ENCODE results near the gene SUGP2.

SUGP2 gene

GRCh38 chr19:18992696-18993095 lies 40.6 kb downstream of the SUGP2 start:
- DNase-seq (ENCODE audit: low read depth, low spot score) = no peak

- no peak for DNase-seq (ENCODE audit: low read depth, low spot score)
These were observed 41.8 kb downstream of the SUGP2 start for GRCh38 chr19:18991468-18991867.

DNA sequence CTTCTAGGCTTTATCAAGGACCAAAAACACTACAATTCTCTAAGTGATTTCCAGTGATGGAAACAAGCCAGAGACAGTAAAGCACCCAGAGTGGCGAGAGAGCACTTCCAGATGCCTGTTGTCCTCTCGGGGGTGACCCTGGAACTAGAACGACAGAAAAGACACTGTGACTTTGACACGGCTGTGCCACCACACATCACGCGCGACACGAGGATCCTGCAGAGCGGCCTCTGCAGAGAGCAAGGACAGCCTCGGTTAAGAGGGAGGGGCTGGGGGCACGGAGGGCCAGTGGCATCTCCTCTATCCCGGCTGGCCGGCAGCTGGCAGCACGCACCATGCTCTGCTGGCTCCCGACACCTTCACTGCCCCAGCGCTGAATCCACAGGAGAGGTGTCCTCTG lies 42.3 kb downstream of the SUGP2 start:
- no peak for DNase-seq (ENCODE audit: low read depth, low spot score)

DNA sequence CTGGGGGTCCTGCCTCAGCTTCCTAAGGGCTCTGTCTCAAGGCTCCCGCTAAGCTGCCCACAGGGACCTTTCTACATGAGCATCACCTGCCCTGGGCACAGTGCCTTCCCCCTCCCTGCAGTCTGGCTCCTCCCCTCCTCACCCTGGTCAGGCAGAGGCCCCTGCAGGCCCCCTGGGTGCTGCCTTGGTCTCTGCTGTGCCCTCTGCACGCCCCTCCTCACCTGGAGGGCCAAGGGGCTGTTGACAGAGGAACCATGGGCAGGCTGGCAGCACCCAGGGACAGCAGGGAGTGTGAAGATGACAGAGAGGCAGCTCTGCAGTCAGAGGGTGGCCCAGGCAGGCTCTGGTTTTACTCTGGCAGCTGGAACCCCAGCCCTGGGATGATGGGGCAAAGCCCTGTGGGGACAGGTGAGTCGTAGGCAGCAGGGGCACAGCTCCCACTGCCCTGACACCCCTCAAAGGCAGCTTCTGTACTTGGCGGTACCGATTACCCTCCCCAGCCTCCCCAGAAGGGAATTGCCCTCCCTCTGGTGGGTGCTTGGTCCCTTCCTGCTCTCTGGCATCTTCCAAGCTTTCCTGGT lies 43.1 kb downstream of the SUGP2 start:
- DNase-seq (ENCODE audit: low read depth, low spot score) = no peak

- no peak for DNase-seq (ENCODE audit: low read depth, low spot score)
These were observed 44.0 kb downstream of the SUGP2 start for GRCh38 chr19:18989316-18989715.

GRCh38 chr19:18987456-18987855 lies 45.9 kb downstream of the SUGP2 start:
- no peak for DNase-seq (ENCODE audit: low read depth, low spot score)

DNA sequence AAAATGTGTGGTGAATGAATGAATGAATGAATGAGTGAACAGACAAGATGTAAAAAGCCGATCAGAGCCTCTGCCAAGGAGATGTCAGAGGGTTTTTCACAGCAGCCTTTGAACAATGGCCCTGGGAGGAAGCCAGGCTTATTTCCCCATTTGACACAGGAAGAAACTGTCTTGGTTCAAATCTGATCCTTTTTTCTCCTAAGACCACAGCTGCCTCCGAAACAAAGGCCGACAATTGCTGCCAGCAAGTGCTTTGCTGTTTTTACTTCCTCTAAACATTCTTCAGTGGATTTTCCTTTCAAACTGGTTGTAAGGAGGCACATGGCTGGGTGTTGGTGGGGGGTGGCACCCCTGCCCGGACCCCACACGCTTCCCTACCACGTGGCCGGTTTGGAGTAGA lies 48.1 kb downstream of the SUGP2 start:
- DNase-seq (ENCODE audit: low read depth, low spot score) = no peak

DNA sequence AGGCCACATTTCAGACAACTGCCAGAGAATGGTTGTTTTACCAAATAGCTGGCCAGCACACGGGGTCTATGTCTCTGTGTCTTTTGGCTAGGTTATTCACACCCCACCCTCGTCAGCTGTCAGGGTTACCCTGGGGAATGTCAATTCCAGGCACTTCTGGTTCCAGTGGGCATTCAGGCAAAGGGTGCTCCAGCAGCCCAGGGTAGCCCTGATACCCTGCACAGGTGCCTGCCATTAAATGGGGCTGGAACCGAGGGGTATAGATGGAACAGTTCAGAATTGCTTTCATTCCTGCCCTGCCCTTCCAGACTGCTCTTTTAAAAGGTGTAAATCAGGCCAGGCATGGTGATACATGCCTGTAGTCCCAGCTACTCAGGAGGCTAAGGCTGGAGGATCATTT lies 49.1 kb downstream of the SUGP2 start:
- DNase-seq (ENCODE audit: low read depth, low spot score) = no peak

GRCh38 chr19:18982669-18983068 lies 50.6 kb downstream of the SUGP2 start:
- no peak for DNase-seq (ENCODE audit: low read depth, low spot score)

- no peak for DNase-seq (ENCODE audit: low read depth, low spot score)
These were observed 52.8 kb downstream of the SUGP2 start for GRCh38 chr19:18980432-18981020.

DNA sequence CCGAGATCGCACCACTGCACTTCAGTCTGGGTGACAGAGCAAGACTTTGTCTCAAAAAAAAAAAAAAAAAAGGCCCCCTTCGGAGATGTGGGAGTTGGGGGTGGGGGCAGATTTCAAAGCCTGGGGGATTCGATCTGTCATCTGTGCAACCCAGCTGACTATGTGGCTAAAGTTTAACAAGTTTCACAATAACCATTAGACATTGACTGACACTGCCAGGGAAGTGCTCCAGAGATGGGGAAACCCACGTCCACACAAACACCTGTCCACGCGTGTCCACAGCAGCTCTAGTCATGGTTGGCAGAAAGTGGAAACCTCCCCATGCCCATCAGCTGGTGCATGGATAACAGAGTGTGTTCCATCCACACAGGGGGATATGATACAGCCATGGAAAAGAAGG lies 54.7 kb downstream of the SUGP2 start:
- DNase-seq (ENCODE audit: low read depth, low spot score) = no peak

DNA sequence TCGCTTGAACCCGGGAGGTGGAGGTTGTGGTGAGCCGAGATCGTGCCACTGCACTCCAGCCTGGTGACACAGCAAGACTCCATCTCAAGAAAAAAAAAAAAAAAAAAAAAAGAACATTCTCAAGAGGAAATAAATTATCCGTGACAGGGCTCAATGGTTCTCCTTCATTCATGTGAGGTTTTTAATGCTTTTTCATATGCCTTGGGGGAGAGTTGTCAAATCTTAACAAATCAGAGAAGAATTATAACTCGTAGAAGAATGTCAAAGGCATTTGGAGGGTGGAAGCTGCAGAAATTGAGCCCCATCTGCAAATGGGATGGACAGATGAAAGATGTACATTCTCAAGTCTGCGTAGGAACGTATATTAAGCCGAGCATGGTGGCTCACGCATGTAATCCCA lies 57.4 kb downstream of the SUGP2 start:
- no peak for DNase-seq (ENCODE audit: low read depth, low spot score)

GRCh38 chr19:18975011-18975410 lies 58.3 kb downstream of the SUGP2 start:
- no peak for DNase-seq (ENCODE audit: low read depth, low spot score)

DNA sequence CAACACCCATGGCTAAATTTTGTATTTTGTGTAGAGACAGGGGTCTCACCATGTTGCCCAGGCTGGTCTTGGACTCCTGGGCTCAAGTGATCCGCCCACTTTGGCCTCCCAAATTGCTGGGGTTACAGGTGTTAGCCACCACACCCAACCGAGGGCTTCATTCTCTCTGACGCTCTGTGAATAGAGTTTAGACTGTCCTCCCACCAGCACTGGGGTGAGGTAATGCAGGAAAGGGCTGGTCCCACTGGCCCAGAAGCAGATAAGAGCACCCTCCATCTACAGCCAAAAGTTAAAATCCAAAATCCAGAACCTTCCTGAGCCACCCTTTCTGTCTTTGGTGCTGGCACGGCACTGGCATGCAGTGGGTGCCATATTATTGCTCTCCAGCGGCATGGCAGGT lies 60.5 kb downstream of the SUGP2 start:
- no peak for DNase-seq (ENCODE audit: low read depth, low spot score)

DNA sequence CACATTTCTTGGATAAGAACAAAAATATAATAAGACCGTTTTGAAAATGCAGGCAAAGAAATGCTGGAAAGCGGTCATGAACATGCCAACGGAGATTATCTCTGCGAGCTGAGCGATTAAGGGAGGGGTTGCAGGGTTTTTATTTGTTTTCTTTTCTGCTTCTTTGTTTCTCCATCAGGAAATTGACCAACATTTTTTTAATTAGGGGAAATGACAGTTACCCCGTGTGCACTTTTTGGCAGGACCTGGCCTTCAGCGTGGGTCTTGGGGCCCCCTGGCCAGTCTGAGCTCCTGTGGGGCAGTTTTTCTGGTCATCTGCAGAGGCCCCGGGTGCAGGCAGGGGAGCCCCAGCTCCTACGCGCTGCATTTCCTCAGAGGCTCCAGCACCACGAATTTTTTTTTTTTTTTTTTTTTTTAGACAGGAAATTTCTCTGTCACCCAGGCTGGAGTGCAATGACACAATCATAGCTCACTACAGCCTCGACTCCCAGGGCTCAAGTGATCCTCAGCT lies 61.0 kb downstream of the SUGP2 start:
- DNase-seq (ENCODE audit: low read depth, low spot score) = no peak

- no peak for DNase-seq (ENCODE audit: low read depth, low spot score)
These were observed 63.2 kb downstream of the SUGP2 start for GRCh38 chr19:18969931-18970659.

DNA sequence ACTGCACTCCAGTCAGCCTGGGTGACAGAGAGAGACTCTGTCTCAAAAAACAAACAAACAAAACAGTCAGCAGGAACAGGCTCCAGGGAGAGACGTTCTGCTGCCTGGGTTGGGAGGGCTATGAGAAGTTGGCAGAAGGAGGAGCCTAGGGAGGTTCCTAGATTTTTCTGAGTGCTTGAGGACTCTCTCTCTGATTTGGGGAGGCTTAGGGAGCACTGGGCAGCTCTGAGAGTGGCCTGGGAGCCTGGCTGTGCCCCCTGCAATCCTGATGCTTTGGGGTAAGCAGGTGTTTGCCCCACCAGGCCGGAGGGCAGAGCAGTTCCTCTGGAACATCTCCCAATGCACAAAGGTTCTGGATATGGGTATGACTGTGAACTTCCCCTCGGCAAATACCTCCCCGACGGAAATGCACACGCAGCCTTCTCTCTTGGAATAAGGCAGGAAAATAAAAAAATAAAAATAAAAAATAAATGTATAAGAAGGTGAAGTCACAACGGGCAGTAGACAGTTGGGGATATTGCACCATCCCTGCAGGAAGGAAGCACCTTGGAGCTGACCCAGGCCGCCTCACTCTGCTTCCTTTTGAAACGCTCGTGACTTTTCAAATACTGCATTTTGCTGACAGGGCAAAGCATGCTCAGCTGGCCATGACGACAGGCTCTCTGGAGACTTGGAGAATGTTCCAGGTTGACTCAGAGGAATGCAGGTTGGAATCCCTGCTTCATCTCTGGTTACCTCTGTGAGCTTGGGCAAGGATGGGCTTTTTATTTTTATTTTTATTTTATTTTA lies 65.8 kb downstream of the SUGP2 start:
- DNase-seq (ENCODE audit: low read depth, low spot score) = no peak

GRCh38 chr19:18966307-18966706 lies 67.0 kb downstream of the SUGP2 start:
- DNase-seq (ENCODE audit: low read depth, low spot score) = no peak

- no peak for DNase-seq (ENCODE audit: low read depth, low spot score)
These were observed 69.2 kb downstream of the SUGP2 start for GRCh38 chr19:18964121-18964520.

DNA sequence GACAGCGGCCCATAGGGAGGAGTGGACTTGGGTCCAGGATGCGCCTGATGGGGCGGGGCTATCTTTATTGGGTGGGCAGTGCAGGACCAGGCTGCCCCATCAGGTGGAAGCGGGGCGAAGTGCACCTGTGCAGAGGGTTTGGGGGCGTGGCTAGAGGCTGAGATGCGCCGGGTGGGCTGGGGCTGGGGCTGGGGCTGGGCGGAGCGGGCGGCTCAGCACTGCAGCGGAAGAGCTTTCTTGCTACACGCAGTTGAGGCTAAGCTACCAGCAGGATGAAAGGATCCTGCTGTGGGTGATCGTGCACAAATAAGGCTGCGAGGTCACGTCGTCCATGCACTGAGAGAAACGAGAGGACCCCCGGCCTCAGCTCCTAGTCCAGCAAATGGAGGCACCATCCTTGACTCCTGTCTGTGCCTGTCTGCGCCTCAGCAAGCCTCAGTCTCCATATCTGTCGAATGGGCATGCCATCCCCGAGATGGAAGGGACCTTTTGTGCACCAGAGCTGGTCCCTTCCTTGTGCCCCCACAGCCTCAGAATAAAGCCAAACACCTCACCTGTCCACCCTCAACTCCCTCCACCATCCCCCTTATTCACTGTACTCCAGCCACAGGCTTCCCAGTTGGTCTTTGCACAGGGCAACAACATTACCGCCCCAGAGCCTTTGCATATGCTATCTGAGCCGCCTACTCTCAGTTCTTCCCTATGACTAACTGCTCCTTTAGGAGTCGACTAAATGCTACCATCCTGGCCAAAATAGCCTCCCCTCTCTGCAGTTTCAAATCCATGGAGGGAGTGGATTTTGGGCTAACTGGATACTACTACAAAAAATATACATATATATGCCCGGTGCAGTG lies 71.3 kb downstream of the SUGP2 start:
- DNase-seq (ENCODE audit: low read depth, low spot score) = no peak

- no peak for DNase-seq (ENCODE audit: low read depth, low spot score)
These were observed 72.9 kb downstream of the SUGP2 start for GRCh38 chr19:18960370-18960769.
